Fibroblast of pulmonary artery (primary cell): ENCODE results near the gene HYAL3.

ENCODE experiments used
- DNase-seq: peaks from one replicate; pipeline ENCODE4 v3.0.0-alpha.2; 2010; ENCODE audit warnings: low read depth
- H3K4me3 ChIP-seq: replicated peaks from 2 replicates; pipeline ENCODE4 v1.5.1; 2011; ENCODE audit warnings: low read depth, mild to moderate bottlenecking, control low read depth, low read length, moderate library complexity
- CTCF ChIP-seq: IDR thresholded peaks from 2 replicates; pipeline ENCODE4 v1.5.1; 2011; ENCODE audit warnings: mild to moderate bottlenecking, control low read depth, low read length, inconsistent platforms; ENCODE audit errors: missing control alignments

The HYAL3 gene

GRCh38 chr3:50294492-50295403, 4.5 kb downstream of the HYAL3 start:
- DNase-seq = no peak
- no peak for TF ChIP-seq CTCF
- no peak overlapping the region for H3K4me3 ChIP-seq

- no peak for DNase-seq
- TF ChIP-seq CTCF = no peak
- H3K4me3 ChIP-seq = no peak overlapping the region
These were observed 5.1 kb downstream of the HYAL3 start for GRCh38 chr3:50294089-50294488.

GRCh38 chr3:50293079-50293801, 6.0 kb downstream of the HYAL3 start:
- TF ChIP-seq CTCF = no peak
- no peak for DNase-seq
- no peak overlapping the region for H3K4me3 ChIP-seq

GRCh38 chr3:50292159-50293078, 6.8 kb downstream of the HYAL3 start, which contains the start of gene IFRD2:
IFRD2 (minus strand) TSS chr3:50292429; CDS start chr3:50292274, 155 bp downstream.
- peak within 1 kb of the TSS; percentile 70 for H3K4me3 ChIP-seq
- DNase-seq = peak; percentile 98
- no peak for TF ChIP-seq CTCF

GRCh38 chr3:50290161-50290641, 9.0 kb downstream of the HYAL3 start:
- TF ChIP-seq CTCF = no peak
- no peak for DNase-seq
- H3K4me3 ChIP-seq = no peak overlapping the region

- H3K4me3 ChIP-seq = no peak overlapping the region
- TF ChIP-seq CTCF = no peak
- no peak for DNase-seq
These were observed 10.1 kb downstream of the HYAL3 start for GRCh38 chr3:50289130-50289529.
